Measurements from ENCODE around the gene RAB11FIP4.
A peak's percentile ranks its signal among the peaks of the same experiment; 100 is the strongest.

RAB11FIP4 gene

DNA sequence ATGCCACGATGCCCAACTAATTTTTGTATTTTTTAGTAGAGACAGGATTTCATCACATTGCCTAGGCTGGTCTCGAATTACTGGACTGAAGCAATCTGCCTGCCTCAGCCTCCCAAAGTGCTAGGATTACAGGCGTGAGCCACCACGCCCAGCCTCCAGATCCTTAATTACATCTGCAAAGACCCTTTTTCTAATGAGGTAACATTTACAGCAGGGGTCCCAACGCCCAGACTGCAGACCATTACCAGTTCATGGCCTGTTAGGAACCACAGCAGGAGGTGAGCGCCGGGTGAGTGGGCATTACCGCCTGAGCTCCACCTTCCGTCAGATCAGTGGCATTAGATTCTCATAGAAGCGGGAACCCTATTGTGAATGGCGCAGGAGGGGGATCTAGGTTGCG lies 4.0 kb upstream of the RAB11FIP4 start:
- no peak for DNase-seq (ENCODE audit: low spot score)

DNA sequence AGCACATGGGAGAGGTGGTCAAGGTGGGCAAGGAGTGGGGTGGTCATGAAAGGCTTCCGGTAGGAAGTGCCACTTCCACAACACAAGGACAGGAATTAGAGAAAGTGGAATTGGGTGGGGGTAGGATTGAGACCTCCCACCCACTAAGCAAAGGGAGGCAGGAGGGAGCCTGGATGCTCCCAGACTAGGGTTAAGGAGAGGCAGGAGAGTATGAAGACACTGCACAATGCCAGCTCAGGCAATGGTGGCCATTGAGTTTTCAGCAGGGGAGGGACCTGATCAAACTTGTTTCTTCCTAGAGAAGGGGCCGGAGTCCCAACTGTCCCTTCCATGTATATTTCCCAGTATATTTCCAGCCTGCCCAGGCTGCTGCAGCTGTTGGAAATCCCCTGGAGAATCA lies 3.1 kb upstream of the RAB11FIP4 start:
- no peak for DNase-seq (ENCODE audit: low spot score)

- peak; percentile 44 for DNase-seq (ENCODE audit: low spot score)
Measured at GRCh38 chr17:31388770-31389656, 2.5 kb upstream of the RAB11FIP4 start.

DNA sequence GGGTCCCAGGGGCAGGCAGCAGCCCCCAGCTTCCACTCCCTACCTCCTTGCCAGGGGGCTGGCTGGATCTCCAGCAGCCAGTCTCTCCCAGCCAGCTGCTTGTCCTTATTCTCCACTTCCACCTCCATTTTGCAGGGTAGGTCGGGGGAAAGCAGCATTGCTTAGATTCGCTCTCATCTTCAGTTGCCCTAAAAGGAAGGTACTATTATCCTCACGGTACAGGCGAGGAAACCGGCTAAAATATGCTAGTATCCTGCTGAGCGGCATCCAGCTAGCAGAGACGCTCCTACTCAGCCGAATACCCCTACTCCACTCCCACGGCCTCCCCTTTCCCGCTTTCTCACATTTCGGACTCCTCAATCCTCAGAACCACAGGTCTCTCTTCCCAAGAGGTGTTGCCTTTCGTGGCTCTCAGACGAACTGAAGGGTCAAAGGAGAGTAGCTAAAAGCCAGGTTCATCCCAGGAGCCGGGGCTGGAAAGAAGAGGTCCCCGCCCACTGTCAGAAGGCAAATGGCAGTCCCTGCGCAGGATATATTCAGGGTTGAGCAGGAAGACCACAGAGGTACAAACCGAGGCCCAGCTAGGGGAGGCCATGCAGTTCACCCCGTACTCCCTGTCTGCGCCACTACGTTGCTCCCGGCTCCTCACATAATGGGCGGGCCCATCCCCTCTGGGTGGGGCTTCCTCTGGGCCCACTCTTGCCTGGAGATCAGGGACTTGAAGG lies 1.7 kb upstream of the RAB11FIP4 start:
- no peak for DNase-seq (ENCODE audit: low spot score)

GRCh38 chr17:31390426-31390747 lies 1.1 kb upstream of the RAB11FIP4 start:
- DNase-seq (ENCODE audit: low spot score): no peak

GRCh38 chr17:31390748-31391495 lies 553 bp upstream of the RAB11FIP4 start:
- no peak for DNase-seq (ENCODE audit: low spot score)

GRCh38 chr17:31392002-31392855 lies 754 bp downstream of the RAB11FIP4 start:
- no peak for DNase-seq (ENCODE audit: low spot score)

GRCh38 chr17:31392856-31393748 lies 1.6 kb downstream of the RAB11FIP4 start:
- no peak for DNase-seq (ENCODE audit: low spot score)

GRCh38 chr17:31393749-31394146 lies 2.3 kb downstream of the RAB11FIP4 start:
- no peak for DNase-seq (ENCODE audit: low spot score)

GRCh38 chr17:31394544-31394943 lies 3.1 kb downstream of the RAB11FIP4 start:
- DNase-seq (ENCODE audit: low spot score): peak; percentile 81

DNA sequence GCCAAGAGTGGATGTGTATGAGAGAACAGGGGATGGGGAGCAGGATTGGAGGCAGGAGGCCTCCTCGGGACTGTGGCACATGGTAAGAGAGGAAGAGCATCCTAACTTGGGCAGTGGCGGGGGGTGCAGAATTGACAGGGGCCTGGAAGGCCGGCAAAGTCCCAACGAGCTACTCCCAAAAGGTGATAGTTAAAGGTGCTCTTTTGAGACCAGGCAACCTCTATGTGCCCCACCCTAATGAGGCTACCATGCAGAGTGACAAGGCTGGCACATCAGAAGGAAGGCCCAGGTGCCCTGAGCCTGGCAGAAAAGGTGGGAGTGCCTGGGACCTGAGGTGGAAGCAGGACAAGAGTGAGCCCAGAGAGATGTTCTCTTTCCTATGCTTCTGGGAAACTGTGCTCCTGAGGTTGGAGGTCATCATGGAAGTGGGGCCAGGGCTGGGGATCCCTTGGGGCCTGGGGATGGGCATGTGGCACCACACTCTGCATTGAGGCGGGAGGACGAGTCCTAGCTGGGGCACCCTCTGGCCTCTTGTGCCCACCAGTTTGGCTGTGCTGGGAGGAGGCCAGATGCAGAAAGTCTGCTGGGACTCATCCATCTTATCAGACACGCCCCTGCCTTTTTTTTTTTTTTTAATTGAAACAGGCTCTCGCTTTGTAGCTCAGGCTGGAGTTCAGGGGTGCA lies 5.9 kb downstream of the RAB11FIP4 start:
- DNase-seq (ENCODE audit: low spot score): no peak

DNA sequence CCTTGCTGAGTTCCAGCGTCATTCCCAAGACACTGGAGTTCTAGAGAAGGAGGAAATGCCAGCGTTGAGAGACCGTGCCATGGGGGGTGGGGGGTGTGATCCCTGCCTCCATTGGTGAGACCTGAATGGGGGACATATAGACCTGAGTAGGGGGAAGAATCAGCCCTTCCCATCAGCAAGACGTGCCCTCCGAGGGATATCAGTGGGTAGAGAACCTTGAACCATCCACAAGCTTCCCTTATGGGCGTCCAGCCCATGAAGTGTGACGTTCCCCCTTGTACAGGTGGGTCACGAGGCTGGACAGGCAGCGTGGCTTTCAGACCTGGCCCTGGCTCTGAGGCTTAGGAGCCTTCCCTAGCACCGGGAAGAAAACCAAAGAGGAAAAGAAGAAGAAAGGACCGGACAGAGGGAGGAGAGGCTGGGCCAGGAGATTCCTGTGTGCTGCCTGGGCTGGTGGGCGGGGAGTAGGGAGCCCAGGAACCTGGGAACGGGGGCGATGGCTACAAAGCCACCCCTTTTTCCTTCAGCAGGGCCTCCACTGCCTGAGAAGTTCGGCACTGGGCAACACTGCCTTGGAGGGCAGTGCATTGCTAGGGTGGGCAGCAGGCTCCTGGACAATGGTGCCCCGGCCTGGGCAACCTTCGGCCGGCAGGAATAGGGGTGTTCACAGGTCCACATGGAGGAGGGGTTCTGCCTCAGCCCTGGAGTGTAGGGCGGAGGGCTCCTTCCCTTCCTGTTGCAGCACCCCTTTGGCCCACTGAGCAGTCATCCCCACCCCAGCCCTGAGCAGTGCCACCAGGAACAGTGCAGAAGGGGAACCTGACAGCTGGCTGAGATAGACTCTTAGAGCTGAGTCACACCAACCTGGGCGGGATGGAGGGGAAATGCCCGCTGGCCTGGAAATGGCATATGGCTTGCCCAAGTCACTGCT lies 7.2 kb downstream of the RAB11FIP4 start:
- DNase-seq (ENCODE audit: low spot score): no peak

- DNase-seq (ENCODE audit: low spot score): no peak
Measured at GRCh38 chr17:31400481-31400950, 9.0 kb downstream of the RAB11FIP4 start.

- no peak for DNase-seq (ENCODE audit: low spot score)
Measured at GRCh38 chr17:31401456-31402254, 10.2 kb downstream of the RAB11FIP4 start.

- no peak for DNase-seq (ENCODE audit: low spot score)
Measured at GRCh38 chr17:31404028-31404949, 12.8 kb downstream of the RAB11FIP4 start.

DNA sequence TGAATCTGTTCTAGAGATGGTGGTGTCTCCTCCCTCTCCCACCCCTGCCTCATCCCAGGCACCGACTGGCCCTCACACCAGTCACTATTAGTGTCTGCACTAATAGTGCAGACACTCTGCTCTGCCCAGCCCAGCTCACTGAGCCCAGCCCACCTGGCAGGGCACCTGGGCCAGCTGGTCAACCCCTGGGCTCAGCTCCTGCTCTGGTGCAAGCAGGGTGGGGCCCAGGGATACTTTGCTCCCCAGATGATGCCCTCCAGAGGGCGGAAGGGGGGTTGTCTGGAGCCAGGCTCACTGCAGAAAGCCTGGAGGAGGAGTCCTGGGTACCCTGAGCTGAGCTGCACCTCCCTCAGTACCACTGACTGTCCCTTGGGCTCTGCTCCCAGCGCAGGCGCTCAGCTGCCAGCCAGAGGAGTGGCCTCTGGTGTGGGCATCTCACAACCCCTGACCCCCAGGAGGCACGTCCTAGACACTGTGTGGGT lies 14.5 kb downstream of the RAB11FIP4 start:
- no peak for DNase-seq (ENCODE audit: low spot score)

GRCh38 chr17:31408586-31408985 lies 17.1 kb downstream of the RAB11FIP4 start:
- no peak for DNase-seq (ENCODE audit: low spot score)
